GM18868 (cell line): ENCODE results near the gene NGEF.

Experiments used
- ATAC-seq: cut with Tn5 transposase; IDR thresholded peaks from one replicate; pipeline ENCODE4 v1.9.1; 2021; ENCODE audit warnings: mild to moderate bottlenecking, moderate library complexity; ENCODE audit not compliant: unreplicated experiment

NGEF gene

DNA sequence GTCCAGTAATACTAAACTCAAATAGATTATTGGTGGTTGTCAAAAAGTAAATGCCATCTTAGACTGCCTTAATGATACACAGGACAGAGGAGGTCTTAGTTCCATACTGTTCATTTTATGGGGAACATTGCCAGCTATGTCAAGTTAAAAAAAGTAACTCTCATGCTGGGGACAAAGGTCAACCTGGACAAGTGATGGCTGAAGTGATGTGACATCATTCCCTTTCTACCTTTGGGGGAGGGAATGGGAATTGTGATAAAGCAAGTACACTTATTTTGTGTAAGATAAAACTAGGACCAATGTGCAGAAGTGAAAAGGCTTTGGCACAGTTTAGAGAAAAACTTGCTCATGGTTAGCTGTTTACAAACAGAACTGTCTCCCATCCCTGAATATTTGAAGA is 167.0 kb downstream of the NGEF start:
- no peak for ATAC-seq

DNA sequence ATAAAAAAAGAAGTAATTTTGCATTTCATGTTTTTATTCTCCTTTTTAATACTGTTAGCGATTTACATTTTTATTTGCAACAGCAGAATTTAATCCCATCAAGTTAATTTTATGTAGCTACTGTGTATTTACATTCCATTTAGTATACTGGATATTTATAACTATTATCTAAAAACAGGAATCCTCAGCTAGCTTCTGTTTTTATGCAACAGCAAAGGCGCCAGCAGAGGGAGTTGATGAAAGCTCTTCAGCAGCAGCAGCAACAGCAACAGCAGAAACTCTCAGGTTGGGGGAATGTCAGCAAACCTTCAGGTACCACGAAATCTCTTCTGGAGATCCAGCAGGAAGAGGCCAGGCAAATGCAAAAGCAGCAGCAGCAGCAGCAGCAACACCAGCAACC is 169.2 kb downstream of the NGEF start:
- no peak for ATAC-seq

DNA sequence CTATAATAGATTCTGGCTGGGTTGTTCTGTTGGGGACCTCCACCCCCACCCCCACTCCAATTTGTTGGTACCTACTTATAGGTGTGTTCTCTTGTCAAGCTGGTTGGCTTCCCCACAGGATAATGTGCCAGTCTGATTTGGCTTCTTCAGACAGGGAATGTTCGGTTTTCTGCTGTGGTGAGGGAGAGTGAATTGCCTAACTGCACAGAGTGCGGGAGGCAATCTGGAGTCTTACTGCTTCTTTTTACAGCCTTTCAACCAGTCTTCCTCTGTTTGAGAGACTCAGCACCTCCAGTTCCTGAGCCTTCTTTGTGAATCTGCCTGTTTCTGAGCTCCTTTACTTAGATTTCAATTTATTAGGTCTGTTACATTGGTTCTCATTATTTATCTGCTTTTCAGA is 170.4 kb downstream of the NGEF start:
- no peak for ATAC-seq

DNA sequence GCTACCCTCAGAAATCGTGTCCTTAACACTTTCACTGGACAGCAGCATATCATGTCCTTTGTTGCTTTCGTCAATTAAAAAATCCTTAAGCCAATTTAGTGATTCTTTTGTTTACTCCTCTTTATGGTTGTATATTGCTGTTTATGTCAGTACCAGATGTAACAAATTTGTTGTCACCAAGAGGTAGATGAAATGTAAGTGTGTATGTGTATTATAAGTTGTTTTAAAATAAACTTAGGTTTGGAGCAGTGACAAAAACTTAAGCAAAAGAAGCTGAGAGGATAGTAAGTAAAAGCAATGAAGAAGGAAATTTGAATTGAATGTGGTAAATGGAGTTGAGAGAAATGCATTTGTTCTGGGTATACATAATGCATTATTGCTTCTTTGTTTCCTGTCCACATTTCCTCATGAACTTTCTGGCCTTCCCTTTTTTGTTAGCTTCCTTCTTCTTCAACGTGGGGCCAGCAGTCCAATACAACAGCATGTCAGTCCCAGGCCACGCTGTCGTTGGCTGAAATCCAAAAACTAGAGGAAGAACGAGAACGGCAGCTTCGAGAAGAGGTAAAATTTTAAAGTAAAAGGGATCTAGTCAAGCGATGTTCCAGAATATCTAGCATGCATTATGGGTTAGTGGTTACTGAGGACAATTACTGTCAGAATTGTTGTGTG is 173.5 kb downstream of the NGEF start:
- no peak for ATAC-seq

DNA sequence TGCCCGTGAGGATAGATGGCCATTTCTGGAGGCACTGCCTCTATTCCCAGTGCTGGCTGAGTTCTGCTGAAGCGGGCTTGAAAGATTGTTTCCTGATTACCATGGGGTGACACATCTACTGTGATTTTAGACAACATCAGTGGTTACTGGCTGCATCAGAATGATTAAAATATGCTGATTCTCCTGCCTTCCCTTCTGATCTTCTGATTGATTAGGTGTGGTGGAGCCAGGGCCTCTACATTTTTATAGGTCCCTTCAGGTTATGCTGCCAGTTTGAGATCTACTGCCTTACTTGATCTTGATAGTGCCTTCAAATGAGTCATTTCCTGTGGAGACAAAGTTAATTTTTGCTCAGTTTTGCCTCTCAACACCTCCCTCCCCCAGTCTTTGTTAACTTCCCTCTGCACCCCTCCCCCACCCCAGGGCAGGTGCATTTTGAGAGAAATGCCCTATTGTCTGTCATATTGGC is 174.6 kb downstream of the NGEF start:
- ATAC-seq, result peak; percentile 65

DNA sequence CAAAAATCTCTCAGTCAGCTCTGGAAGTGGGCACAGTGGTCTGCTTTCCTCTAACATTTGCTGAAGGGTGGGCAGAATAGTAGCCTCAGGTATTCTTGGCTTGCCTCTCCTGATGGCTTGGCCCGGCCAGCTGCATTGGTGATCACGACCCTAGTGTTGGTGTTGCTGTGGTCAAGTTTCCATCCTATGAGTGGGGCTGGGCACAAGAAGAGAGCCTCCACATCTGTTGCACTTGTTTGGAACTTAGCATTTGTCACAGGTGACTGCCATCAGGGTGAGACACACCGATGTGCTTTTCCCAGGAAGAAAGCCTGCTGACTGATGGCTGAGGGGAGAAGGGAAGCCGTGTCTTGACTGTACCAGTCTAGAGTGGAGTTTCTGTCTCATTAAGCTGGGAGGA is 176.1 kb downstream of the NGEF start:
- no peak for ATAC-seq

DNA sequence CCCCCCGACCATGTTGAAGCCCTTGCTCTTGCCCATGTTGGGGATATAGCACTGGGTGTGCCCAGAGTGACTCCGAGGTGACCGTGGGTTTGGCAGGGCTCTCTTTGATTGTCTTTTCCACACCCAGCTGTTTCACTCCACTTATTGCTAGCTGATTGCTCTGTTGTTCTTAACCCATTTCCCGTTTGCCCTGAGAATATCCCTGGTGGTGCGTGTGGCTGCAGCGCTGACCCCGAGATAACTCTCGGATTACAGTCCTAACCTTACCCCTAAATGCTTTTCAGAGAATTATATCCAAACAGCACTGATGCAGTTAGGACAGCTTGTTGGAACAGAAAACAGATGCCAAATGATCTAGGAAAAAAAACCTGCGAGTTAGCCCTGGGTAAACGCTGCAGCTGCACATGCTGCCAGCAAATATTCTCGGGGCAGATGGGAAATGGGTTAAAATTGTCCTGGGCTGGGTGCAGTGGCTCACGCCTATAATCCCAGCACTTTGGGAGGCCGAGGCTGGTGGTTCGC is 177.3 kb downstream of the NGEF start:
- ATAC-seq, result no peak

DNA sequence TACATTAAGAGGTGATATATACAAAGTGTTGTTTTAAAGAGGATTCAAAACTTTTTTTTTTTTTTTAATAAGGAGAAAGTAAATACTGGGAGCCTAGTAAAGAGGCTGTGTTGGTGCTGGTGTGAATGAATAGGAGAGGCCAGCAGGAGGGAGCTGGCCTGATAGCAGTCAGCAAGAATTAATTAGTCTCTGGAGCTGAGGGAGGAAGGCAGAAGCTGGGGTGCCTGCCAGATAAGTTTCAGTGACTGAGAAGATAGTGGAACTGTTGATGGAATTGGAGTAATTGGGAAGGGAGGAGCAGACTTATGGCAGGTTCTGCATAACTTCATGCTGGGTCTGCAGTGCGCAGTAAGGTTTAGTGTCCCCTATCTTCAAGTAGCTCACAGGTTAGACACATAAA is 179.2 kb downstream of the NGEF start:
- ATAC-seq, result no peak

DNA sequence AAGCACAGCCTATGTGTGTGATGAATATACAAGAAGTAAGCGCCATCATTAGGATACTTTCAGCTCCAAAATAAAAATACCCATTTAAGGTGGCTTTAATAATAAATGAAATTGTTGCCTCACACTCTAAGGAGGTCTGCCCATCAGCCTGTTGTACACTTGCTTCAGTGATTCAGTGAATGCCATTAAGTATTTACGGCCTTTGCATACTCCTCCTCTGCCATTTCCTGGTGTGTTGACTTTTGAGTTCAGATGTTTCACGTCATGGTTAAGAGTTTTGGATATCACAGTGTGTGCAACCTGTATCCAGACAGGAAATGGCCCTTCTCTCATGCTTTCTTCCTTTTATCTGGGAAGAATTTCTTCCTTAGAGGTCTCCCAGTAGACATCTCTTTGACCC is 181.6 kb downstream of the NGEF start:
- no peak for ATAC-seq

DNA sequence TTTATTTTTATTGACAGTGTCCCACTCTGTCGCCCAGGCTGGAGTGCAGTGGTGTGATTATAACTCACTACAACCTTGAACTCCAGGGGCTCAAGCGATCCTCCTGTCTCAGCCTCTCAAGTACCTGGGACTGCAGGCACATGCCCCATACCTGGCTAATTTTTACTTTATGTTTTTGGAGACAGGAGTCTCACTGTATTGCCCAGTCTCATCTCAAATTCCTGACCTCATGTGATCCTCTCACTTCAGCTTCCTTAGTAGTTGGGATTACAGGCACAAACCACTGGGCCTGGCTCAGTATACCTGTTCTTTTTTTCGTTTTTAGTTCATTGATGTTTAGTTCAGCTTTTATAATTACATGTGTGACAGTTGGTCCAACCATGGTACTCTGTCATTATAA is 183.1 kb downstream of the NGEF start:
- no peak for ATAC-seq
